Measurements from ENCODE around the gene NFIB. TPM values are rescaled to one million over a fixed set of nuclear protein-coding genes. Genes with fewer than 3 reads are reported as not detected.

NFIB gene
- total RNA-seq, 1 experiment from 2014 or later = 14.3 TPM

DNA sequence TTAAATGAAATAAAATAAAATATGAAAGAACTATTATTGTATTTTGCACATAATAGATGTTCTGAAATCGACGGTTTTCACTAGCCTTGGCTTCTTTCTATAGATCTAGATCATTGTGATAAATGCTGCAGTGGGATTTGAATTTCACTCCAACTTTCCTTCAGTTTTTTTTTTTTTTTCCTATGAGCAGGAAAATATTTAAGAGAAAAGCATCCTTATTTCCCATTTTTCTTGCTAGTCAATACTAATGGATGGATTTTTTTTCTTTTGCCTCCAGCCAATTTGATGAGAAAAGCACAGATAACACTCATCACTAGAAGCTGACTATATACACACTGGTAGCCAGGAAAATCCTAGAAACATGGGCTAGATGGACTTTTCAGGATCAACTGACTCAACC, 249.0 kb downstream of the NFIB start:
- H3K4me3 Mint-ChIP-seq = no peak overlapping the region
- Histone ChIP-seq H2AFZ (ENCODE audit: low read length) (no peak overlapping the region), H3K4me1 (ENCODE audit: insufficient read depth, low read length) (no peaks in the 10 kb centered on the region), H3K23me2 (ENCODE audit: insufficient read length, low read depth, low read length, poor library complexity, severe bottlenecking) (no peaks in the 10 kb centered on the region), H3K56ac (ENCODE audit: insufficient read length, low read depth, low read length) (no peak overlapping the region), H3K27me3 (ENCODE audit: insufficient read depth, low read length) (no peaks in the 10 kb centered on the region), H2BK120ac (ENCODE audit: low read depth, low read length, poor library complexity, severe bottlenecking) (no peak overlapping the region), H2AK5ac (ENCODE audit: insufficient read length, low read length) (no peak overlapping the region), H4K91ac (ENCODE audit: insufficient read length, low read depth, low read length) (no peak overlapping the region), H4K5ac (ENCODE audit: insufficient read length, low read depth, low read length) (no peak overlapping the region), H2BK5ac (ENCODE audit: insufficient read length, low read length) (no peak overlapping the region), H3K79me1 (ENCODE audit: insufficient read depth, low read depth, low read length, poor library complexity, severe bottlenecking) (no peaks in the 10 kb centered on the region), H3K79me2 (ENCODE audit: insufficient read depth, low read length) (no peaks in the 10 kb centered on the region), H3K27ac (ENCODE audit: insufficient read length, low read depth, low read length) (no peak overlapping the region), H3K4ac (ENCODE audit: low read depth, low read length) (no peak overlapping the region), H4K20me1 (ENCODE audit: control insufficient read depth, insufficient read depth, insufficient read length) (no peaks in the 10 kb centered on the region), H3K4me2 (ENCODE audit: insufficient read depth, insufficient read length, low read length) (no peak overlapping the region), H3K9ac (ENCODE audit: extremely low read depth, insufficient read length, low read length) (no peak overlapping the region), H3K23ac (ENCODE audit: insufficient read length, low read depth, low read length) (no peak overlapping the region), H2BK20ac (ENCODE audit: low read depth, low read length, poor library complexity, severe bottlenecking) (no peak overlapping the region), H3K18ac (ENCODE audit: insufficient read length, low read depth, low read length) (no peak overlapping the region), H3K9me3 (ENCODE audit: control insufficient read depth, low read depth, low read length) (no peaks in the 10 kb centered on the region), H2BK12ac (ENCODE audit: insufficient read length, low read depth, low read length) (no peak overlapping the region), H3K14ac (ENCODE audit: insufficient read depth, low read length) (no peak overlapping the region), H4K8ac (replicated peaks; ENCODE audit: insufficient read length, low read depth, low read length) (no peak overlapping the region), H2BK15ac (ENCODE audit: low read depth, low read length) (no peak overlapping the region), H3T11ph (ENCODE audit: low read length) (no peak overlapping the region)
- H3K27ac Mint-ChIP-seq = no peak overlapping the region
- no peak for DNase-seq
- no peaks in the 10 kb centered on the region for H3K36me3 Mint-ChIP-seq (ENCODE audit: insufficient read depth in 1 of 3, low read depth in 3 of 3)
- H3K27me3 Mint-ChIP-seq (ENCODE audit: low read depth) = no peaks in the 10 kb centered on the region
- H3K9me3 Mint-ChIP-seq = no peaks in the 10 kb centered on the region
- no CpG with 5 or more reads among the region's 2 CpGs for WGBS (ENCODE audit: extremely low coverage, insufficient read length, low lambda C conversion rate)
- H3K4me1 Mint-ChIP-seq = no peaks in the 10 kb centered on the region
- TF ChIP-seq, protein P1, sequence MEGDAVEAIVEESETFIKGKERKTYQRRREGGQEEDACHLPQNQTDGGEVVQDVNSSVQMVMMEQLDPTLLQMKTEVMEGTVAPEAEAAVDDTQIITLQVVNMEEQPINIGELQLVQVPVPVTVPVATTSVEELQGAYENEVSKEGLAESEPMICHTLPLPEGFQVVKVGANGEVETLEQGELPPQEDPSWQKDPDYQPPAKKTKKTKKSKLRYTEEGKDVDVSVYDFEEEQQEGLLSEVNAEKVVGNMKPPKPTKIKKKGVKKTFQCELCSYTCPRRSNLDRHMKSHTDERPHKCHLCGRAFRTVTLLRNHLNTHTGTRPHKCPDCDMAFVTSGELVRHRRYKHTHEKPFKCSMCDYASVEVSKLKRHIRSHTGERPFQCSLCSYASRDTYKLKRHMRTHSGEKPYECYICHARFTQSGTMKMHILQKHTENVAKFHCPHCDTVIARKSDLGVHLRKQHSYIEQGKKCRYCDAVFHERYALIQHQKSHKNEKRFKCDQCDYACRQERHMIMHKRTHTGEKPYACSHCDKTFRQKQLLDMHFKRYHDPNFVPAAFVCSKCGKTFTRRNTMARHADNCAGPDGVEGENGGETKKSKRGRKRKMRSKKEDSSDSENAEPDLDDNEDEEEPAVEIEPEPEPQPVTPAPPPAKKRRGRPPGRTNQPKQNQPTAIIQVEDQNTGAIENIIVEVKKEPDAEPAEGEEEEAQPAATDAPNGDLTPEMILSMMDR (conservative IDR thresholded peaks at IDR 0.05) = no peak

All from H9 (cell line).